ENCODE measurements around the gene SH3RF2.
"Not testable (repeated sequence)": the region's sequence is repeated elsewhere in the genome, so short reads cannot be mapped to it uniquely, and the experiment has no call there.

The SH3RF2 gene, protein sequence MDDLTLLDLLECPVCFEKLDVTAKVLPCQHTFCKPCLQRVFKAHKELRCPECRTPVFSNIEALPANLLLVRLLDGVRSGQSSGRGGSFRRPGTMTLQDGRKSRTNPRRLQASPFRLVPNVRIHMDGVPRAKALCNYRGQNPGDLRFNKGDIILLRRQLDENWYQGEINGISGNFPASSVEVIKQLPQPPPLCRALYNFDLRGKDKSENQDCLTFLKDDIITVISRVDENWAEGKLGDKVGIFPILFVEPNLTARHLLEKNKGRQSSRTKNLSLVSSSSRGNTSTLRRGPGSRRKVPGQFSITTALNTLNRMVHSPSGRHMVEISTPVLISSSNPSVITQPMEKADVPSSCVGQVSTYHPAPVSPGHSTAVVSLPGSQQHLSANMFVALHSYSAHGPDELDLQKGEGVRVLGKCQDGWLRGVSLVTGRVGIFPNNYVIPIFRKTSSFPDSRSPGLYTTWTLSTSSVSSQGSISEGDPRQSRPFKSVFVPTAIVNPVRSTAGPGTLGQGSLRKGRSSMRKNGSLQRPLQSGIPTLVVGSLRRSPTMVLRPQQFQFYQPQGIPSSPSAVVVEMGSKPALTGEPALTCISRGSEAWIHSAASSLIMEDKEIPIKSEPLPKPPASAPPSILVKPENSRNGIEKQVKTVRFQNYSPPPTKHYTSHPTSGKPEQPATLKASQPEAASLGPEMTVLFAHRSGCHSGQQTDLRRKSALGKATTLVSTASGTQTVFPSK

DNA sequence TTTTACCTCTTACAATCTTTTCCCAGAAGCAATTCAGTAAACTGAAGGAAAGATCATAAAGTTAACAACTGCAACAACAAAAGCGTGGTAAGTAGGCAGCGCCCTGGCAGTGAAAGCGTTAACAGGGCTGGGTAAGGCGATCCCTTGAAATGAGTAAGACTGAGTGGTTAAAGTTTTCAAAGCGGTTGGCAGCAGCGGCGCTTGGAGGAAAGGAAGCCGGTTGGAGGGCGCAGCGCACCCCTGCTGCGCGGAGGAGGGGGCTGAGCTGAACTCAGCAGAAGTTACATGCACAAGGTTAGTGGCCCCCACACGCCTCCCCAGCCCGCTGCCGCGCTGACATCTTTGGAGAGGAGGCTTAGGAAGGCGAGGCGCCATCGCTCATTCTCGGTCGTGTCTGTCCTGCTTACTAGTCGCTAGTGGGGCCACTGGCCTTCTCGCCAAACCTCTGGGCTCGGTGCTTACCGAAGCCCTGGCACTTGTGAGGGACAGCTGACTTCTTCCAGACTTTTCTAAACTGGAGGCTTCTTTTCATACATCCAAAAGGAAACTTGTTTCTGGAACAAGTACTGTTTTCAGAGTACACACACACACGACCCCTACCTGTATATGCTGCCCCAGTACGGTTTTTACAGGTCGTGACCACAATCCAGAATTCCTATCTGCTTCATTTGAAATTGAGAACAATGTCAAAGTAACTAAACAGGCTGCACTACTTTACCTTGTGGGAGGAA is at the start of gene SH3RF2:
TSS of gene SH3RF2 (plus strand) at position 178 of the 731 bp plus-strand sequence. CDS start 1,351 bp downstream, outside the sequence.
- peak; percentile 58 for DNase-seq

- DNase-seq: peak; percentile 76
These were observed 49.2 kb upstream of the SH3RF2 start for GRCh38 chr5:145887217-145887616.

DNA sequence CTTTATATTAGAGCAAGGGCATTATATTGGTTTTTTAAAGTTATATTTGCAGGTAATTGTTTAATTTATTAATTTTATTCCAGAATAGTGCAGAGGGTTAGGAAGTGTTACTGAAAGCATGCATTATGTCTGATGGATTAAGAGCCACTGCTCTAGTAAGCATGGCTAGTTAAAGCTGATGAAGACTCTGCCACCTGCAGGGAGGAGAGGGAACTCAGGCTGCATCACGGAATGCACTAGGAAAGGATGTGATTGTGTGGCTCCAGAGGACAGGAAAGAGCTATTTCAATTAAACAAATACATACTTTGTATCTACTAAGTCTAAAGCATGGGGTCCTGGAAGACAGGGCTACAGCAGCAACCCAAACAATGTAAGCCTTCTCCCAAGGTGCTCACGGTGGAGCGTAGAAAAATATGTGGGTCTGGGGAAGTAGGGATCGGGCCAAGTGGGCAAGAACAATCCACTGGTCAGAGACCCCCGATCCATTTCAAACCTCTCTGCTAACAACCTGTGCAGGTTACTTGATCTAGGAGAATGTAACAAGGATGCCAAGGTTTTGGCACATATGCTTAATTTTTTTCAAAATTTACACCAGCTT is 48.3 kb upstream of the SH3RF2 start:
- DNase-seq: peak; percentile 85

DNA sequence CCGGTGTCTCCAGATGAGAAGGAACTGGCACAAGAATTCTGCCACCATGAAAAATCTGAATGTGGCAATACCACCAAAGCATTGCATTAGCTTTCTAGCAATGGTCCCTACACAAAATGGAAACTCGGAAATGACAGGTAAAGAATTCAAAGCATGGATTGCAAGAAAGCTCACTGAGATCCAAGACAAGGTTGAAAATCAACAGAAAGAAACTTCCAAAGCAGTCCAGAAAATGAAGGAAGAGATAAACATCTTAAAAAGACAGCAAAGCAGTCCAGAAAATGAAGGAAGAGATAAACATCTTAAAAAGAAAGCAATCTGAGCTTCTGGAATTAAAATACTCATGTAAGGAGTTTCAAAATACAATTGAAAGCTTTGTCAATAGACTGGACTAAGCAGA is 46.8 kb upstream of the SH3RF2 start:
- DNase-seq: no peak

DNA sequence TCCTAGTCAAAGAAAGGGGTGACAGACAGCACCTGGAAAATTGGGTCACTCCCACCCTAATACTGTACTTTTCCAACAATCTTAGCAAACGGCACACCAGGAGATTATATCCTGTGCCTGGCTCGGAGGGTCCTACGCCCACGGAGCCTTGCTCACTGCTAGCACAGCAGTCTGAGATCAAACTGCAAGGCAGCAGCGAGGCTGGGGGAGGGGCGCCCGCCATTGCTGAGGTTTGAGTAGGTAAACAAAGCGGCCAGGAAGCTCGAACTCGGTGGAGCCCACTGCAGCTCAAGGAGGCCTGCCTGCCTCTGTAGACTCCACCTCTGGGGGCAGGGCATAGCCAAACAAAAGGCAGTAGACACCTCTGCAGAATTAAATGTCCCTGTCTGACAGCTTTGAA is 45.0 kb upstream of the SH3RF2 start:
- not testable (repeated sequence) for DNase-seq

DNA sequence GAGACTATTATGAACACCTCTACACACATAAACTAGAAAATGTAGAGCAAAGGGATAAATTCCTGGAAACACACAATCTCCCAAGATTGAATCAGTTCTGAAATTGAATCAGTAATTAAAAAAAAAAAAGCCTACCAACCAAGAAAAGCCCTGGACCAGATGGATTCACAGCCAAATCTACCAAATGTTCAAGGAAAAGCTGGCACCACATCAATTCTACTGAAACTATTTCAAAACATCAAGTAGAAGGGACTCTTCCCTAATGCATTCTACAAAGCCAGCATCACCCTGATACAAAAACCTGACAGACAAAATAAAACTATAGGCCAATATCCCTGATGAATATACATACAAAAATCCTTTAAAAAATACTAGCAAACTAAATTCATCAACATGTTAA is 38.2 kb upstream of the SH3RF2 start:
- DNase-seq: no peak

DNA sequence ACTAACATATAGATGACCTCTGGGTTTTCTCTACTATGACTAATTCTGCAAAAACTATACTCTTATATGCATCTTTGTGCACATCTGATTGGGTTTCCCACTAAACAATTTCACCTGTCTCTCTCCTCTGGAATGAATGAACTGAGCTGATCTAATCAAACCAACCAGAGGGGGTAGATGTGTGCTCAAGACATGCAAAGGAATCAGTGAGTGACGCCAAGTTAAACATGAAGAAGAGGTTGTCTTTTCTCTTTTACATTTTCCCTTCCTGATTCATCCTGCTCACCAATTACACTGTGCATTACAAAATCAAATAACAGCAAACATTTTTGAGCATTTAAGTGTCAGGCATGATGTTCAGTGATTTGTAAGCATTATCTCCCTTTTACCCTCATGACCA is 34.0 kb upstream of the SH3RF2 start:
- no peak for DNase-seq

- peak; percentile 60 for DNase-seq
These were observed 33.3 kb upstream of the SH3RF2 start for GRCh38 chr5:145903113-145903512.

GRCh38 chr5:145903867-145904266 is 32.5 kb upstream of the SH3RF2 start:
- DNase-seq: no peak

DNA sequence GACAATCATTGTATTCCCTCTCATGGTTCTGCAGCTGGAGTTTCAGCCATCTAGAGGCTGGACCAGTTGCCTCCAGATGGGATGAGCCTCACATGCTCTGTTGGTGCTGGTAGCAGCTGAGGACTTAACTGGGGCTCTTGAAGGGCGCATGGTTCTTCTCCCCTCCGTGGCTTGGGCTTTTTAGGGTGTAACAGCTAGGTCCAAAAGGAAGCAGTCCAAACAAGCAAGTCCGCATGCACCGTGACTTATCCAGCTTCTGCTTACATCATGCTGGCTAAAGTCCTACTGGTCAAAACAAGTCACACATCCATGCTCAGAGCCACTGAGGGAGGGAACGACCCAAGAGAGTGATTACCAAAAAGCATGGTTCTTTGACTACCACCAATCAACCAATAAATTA is 31.6 kb upstream of the SH3RF2 start:
- no peak for DNase-seq

GRCh38 chr5:145906401-145906800 is 30.0 kb upstream of the SH3RF2 start:
- no peak for DNase-seq

DNA sequence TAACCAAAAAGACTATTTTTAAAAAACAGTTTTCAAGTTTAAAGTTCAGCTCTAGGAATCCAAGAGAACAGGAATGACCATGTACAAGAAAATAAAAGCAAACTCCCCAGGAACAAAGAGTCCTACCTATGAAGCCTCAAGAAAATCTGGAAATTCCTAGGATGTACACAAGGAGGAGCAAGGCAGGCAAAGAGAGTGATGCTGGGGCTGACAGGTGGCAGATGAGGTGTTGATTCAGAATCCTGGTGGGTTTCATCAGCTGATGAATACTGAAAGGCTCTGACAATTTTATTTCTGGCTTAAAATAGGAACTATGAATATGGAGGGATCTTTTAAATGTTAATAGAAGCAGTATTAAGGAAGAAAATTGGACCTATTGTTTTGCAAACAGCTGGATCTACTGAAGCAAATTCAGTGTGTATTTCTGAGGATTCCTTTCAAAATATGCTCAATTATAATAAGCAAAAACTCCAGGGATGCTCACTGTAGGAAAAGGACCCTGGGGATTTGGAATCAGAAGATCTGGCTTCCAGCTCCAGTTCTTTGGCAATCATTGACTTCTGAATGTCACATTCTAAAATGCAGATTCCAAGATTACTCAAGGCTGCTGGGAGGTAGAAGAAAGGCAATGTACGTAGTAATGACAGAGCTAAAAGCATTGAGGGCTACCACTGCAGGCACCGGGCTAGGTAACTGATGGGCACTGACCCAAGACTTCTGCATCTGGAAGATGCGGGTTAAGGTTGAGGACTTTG is 28.0 kb upstream of the SH3RF2 start:
- DNase-seq: peak; percentile 9

DNA sequence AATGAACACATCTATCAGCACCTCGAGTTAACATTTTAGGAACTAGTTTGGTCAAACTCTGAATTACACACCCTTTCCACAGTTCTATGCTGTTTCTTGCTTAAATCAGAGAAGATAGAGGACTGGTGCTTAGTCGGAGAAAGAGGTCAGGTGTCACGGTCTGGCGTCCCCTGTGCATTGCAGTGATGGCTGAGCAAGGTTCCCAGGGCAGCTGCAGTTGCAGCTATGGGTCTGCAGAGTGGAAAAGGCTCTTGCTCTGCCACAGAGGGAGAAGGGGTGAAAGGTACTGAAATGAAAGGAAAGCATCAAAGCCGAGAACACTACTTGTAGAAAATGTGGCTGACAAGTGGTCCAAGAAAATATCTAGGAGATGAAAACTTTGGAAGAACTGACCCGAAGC is 25.2 kb upstream of the SH3RF2 start:
- no peak for DNase-seq

GRCh38 chr5:145912019-145912418 is 24.4 kb upstream of the SH3RF2 start:
- no peak for DNase-seq

DNA sequence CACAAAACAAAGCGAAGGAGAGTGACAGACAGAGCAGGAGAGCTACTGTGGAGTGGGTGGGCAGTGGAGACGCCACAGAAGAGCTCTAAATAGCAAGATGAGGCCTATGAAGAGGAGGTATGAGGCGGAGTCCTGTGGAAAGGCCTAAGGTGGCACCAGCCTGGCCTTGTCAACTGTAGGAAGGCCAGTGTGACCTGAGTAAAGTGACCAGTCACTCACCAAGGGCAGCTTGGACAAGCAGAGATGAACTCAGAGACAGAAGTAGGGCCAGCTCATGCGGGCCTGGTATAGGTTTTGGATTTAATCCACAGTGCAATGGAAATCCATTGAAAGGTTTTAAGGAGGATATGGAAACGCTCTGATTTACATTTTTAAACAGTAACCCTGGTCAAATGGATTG is 23.8 kb upstream of the SH3RF2 start:
- DNase-seq: no peak

DNA sequence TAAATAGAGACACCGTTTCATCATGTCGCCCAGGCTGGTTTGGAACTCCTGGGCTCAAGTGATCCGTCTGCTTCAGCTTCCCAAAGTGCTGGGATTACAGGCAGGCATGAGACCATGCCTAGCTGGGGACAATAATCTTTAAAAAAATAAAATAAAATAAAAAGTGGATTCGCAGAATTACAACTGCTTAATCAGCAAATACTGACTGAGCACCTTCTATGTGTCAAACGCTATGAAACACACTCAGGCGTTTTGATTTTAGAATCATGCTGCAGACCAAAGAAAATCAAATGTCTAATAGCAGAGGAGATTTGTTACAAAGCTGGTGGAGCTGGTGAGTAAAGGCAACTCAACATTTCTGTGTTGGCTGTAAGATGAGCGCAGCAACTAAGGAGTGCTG is 22.7 kb upstream of the SH3RF2 start:
- DNase-seq: no peak

GRCh38 chr5:145915970-145916638 is 20.3 kb upstream of the SH3RF2 start:
- DNase-seq: no peak

GRCh38 chr5:145917288-145917687 is 19.1 kb upstream of the SH3RF2 start:
- no peak for DNase-seq

DNA sequence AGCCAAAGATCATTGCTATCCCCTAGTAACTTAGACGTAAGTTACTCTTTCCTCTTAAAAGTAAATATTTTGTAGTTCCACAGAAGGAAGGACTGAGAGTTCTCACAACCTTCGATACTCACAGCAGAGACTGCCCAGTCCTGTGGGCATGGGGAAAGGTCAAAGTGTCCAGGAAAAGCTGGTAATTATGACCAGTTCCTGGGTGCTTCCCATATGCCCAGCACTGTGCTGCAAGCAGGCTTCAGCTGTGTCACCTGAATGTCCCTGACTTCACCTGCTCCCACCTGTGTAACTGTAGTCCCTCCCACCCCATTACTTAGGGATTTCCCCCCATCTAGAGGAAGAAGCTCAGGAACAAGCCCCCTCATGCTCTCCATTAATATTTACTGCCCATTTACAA is 18.0 kb upstream of the SH3RF2 start:
- DNase-seq: no peak

GRCh38 chr5:145919413-145919812 is 17.0 kb upstream of the SH3RF2 start:
- no peak for DNase-seq

- DNase-seq: no peak
These were observed 15.7 kb upstream of the SH3RF2 start for GRCh38 chr5:145920542-145921210.
